ENCODE data around the gene CDH8.
"Not testable (repeated sequence)": the region's sequence is repeated elsewhere in the genome, so short reads cannot be mapped to it uniquely, and the experiment has no call there.

CDH8 gene

DNA sequence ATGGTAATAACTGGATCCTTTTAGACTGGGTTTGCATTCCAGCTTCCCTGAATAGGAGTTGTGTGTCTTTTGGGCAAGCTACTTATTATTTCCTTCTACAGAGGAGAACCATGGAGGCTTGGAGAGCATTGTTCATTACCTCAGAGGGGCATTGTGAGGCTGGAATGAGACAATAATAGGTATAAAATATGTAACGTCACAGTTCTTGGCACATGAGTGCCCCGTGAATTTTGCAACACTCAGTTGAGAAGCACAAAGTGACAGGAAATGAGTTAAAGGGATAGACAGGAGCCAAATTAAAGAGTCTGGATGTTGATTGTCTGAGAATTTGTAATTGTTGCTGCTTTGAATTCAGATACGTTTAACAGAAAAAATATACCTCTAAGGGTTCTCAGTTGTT, 92.2 kb downstream of the CDH8 start:
- DNase-seq: no peak

DNA sequence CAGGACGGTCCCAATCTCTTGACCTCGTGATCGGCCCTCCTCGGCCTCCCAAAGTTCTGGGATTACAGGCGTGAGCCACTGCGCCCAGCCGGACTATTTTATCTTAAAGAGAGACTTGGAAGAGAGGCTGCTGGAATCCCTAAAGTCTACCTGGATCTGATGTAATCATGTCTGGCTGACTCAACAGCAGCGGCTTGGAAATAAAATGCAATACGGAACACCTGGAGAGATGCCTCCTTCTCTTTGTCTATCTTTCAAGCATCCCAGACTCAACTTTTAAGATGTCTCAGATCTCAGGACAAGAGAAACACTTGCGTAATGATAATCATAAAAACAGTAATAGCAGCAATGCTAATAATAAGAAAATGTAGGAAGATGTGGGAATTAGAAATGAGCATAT, 95.6 kb downstream of the CDH8 start:
- DNase-seq: no peak

DNA sequence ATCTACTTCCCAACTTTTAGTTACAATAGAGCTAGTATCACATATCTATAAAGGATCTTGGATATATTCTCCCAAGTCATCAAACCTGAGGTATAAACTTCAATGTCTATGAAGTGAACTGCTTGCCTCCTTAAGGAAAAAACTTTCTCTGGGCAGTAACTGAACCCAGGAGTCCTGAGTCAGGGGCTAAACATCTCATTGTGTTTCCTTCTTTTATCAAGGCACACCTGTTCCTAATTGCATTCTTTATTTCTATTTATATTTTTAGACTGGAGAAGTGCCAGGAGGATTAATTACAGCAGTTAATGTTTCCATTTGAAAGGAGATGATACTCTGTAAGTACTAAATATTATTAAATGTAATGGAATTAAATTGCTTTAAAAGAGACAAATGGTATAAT, 98.6 kb downstream of the CDH8 start:
- DNase-seq: no peak

DNA sequence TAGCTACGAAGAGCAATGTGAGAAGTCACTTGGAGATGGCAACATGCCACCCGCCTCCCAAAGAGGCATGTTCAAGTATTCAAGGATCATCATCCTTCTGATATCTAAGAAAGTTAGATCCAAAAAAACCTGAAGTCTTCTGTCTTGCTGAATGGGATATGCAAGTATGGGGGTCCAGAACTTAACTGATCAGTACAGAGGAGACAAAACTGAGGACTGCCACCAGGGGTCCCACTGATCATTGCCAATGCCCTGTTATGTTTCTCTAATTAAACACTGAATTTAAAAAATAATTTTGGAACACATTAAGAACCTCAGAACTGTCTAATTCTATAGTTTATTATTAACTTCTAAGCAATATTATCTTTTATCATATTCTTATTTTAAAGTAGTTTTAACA, 99.7 kb downstream of the CDH8 start:
- DNase-seq: peak in 8 of 56 donors; percentile 3 to 27 (median 12)

DNA sequence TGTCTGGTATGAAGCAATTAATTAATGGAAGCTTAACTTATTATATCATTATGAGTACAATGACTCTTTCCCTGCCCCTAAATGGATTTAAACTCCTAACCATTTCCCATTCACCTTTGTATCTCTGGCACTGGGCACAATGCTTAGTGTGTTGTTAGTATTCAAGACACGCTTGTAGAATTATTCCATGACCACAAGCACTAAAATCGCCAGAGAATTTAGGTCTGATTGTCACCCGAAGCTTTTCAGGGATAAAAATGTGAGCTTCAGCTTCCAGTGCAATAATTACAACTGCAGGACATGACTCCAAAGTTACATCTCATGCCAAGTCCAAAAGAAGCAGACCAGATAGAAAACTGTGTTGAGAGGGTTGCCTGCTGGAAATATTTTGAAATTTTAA, 101.6 kb downstream of the CDH8 start:
- DNase-seq: no peak

DNA sequence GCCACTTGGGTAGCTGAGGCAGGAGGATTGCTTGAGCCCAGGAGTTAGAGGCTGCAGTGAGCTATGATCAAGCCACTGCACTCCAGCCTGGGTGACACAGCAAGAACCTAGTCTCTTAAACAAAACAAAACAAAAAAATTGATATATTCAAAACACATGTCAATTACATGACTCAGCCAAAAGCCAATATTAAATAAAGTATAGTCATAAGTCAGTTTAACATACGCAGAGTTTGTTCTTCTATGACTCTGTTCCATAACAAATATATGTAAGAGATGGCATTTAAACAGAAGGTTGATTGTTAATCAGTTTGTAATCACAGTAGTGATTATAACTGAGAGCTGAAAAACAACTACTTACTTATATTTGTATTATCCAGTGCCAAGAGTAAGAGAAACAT, 106.5 kb downstream of the CDH8 start:
- no peak for DNase-seq

DNA sequence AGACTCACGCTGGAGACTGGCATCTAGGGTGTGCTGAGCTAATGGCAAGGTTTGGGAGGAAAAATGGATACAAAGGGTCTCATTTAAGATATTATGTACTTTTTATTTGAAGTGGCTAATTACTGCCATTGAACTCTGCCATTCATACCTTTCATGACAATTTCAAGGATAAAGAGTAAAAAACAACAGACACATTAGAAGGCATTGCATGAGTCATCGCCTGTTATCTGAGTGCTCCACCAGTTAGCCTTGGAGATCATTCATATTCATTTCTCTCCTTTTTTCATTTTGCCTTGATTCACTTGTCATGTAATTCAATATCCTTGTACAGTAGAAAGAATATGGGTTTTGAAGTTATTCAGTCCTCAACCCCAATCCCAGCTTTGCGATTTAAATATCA, 109.5 kb downstream of the CDH8 start:
- no peak for DNase-seq

DNA sequence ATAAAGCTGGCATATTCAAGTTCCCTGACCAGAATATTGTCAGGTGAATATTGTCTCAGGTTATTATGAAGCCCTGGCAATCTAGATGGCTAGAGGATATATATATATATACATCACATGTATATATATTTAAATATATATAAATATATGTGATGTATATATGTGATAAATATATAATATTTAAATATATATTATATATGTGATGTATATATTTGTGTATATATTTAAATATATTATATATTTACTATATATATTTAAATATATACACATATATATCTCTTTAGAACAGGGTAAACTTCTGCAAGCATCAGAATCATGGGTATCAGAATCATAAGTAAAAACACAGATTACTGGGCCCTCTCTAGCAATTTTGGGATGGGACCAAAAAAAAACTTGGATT, 112.6 kb downstream of the CDH8 start:
- DNase-seq: no peak

DNA sequence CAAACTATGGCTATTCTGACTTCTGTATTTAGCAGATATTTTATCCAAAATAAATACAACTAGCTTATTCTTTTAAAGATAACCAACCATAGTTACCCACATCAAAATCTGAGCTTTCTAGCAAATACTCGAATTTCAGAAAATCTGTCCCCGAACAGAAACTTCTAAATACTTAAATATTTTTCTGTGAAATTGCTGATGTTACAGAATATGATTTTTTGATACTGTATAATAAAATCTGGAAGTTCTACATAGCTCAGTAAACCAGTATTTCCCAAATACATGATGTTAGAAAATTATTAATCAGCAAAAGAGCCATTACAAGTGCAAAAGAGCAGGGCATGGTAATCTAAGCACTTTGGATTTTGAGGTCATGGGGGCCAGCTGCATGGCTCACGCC, 114.9 kb downstream of the CDH8 start:
- DNase-seq: no peak

DNA sequence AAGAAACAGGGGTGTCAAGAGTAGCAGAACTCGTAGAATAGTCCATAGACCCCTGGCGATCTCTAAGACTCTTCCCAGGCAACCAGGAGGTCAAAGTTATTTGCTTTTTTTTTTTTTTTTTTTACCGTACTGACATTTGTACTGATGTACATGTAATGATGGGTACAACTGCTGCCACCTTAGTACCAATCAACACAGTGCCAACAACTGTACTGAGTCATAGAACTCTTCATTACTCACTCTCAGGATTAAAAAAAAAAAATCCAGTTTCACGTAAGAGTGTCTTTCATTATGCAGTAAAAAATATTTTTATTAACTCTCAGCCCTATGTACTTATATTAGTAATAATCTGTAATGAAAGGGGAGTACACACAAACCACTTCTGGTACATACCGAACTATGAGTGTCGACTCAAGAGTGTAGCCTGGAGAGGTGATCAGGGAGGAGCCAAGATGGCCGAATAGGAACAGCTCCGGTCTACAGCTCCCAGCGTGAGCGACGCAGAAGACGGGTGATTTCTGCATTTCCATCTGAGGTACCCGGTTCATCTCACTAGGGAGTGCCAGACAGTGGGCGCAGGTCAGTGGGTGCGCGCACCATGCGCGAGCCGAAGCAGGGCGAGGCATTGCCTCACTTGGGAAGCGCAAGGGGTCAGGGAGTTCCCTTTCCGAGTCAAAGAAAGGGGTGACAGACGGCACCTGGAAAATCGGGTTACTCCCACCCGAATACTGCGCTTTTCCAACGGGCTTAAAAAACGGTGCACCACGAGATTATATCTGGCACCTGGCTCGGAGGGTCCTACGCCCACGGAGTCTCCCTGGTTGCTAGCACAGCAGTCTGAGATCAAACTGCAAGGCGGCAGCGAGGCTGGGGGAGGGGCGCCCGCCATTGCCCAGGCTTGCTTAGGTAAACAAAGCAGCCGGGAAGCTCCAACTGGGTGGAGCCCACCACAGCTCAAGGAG, 118.1 kb downstream of the CDH8 start:
- DNase-seq: not testable (repeated sequence)

DNA sequence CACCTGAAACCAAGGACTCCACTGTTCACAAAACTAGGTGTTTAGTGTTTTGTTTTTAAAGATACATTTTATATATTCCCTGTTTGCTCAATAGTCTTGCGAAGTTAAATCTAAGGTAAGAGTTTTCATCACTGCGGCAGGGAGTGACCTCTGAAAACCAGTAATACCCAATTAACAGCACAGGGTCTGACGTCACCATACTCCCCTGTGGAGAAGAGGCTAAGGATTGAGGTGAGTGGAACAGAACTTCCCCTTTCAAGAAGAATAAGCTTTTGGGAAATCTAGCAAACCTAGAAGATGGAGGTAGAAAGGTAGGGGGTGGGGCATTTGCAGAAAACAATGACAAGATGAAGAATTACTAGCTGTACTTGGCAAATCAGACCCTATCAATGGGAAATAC, 120.7 kb downstream of the CDH8 start:
- DNase-seq: no peak

DNA sequence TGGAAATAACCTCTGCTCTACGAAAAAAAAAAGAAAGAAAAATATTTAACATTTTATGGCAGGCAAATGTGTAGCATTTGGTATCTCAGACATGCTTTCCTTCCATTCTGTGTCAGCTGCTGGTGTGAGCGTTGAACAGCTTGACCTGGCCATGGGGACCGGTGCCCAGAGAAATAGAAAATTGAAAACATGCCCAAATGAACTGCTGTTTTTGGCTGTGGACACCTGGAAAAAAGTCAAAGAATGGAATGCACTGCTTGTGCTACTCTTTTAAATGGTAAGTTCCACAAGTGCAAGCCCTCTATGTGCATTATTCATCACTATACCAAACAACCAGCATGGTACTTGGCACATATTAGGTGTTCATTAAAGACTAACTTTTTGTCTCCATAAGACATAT, 127.2 kb downstream of the CDH8 start:
- DNase-seq: no peak

DNA sequence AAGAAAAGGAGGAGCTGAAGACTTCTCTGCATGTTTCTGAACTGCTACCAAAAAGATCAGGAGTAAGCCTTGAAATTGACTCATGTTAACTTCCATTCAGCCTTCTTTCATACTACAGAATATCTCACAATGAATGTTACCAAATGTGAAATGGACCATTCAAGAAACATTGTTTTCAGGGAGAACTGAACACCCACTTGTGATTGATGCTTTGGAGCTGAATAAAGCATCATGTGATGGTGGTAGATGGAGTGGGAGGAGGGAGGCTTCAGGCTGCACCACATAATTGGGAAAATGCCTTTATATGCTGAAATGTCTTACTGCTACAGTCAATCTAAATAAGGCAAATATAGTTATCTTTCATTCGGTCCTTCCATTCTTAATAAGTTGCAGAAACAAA, 127.8 kb downstream of the CDH8 start:
- DNase-seq: no peak

DNA sequence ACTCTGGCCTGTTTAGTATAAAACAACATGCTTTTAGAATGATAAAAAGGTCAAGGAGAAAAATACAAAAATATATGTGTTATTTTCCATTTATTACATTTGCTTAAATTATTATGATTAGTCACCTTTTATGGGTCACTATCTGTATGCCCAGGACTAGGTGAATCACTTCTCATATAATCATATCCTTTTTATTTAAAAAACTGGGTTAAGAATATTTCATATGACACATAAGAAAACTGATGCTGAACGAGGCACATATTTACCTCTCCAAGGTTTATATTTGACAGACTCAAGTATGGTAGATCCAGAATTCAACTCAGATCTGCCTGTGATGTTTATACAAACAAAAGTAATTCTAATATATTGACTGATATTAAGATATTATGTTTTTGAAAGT, 134.5 kb downstream of the CDH8 start:
- DNase-seq: no peak

DNA sequence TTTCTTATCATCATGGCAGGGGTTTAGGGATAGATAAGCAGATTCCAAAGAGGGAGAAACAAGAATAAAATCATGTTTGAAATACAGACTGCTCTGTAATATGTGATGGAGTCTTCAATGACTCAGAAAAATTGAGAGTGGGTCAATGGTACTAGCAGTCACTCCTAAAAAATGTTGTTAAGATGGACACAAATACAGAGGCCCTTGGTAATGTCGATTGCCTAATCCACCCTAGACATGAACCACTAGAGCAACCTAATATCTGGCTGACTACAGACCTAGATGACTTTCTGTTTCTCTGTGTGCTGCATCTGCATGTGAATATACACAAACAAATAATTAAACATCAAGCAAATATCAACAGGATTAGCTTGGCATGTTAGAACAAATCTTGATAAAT, 135.8 kb downstream of the CDH8 start:
- no peak for DNase-seq

DNA sequence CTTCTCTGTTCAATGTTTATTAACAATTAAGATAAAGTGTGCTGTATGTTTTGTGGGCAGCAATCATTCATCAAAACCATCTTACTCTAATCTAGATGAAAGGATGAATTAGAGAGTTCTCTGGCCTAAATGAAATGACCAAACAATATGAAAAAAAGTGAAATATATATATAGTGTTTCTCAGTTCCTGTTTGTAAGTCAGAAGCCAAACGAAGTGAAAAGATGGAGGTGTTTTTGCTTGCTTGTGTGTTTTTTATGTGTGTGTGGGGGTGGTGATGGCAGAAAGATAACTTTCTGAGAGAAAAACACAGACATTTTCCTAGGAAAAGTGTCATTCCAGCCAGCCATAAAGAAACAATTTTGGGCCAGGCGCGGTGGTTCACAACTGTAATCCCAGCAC, 138.6 kb downstream of the CDH8 start:
- no peak for DNase-seq

DNA sequence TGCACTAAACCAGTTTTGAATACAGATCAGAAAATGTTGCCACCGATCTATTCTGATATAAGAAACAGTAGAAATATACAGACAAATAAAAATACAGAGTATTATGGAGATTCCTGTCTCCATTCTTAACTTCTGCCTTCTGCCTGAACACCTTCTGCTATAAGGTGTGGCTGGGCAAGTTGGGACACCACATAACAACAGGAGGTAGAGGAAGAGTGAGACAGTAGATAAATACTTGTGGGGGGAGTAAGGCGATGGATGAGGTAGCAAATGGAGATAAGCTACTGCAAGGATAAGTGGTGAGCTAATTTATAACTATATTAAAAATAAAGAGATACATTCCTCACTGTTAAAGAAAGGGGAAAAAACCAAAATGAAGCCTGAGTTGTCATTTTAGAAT, 143.7 kb downstream of the CDH8 start:
- no peak for DNase-seq

DNA sequence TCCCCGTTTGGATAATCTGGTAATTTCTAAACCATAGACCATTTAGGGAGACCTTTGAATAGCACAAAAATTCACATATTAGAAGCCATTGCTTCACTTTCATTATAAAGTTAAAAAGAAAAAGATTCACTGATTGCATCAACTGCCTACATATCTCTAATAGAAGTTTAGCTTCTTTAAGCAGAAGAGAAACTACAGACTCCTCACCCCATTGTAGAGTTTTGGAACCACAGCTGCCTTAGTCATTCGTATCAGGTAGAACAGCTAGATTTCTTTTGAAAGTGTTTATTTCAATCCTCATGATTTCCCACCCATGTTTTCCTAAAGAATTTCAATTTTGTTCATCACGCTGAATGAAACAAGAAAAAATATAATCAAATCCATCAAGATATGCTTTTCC, 144.8 kb downstream of the CDH8 start:
- no peak for DNase-seq

DNA sequence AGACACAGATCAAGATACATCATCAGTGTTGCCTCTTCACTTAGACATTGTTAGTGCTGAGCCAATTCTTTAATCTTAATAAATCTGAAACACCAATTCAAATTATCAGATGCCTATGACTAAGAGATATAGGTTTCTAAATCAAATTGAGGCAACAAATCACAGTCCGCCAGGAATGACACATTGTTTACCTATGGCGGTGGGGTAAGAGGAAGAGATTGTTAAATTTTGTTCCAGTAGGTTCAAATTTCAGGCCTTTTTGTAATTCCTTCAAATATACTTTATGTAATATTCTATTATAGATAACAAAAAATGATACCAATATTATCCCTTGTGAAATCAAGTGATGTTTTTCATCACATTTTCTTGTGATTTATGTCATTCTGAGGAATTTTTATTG, 145.9 kb downstream of the CDH8 start:
- no peak for DNase-seq

DNA sequence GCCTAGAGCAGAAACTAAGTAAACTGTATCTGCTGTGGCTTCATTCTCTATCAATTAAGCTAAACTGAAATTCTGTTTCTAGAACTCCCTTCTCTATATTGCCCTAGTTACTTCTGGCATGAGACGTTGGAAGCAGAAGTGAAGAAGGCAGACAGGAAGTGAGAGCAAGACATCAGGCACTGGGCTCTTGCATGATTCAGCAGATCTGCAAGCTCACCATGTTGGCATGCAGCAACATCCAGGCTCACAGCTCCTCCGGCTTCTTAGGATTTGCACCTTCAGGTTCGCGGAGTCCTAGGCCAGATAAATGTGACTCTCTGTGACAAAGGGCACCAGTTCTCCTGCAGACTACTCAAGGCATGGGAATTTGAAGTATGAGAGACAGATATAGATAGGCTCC, 148.3 kb downstream of the CDH8 start:
- DNase-seq: peak in 9 of 56 donors; percentile 2 to 30 (median 6)

DNA sequence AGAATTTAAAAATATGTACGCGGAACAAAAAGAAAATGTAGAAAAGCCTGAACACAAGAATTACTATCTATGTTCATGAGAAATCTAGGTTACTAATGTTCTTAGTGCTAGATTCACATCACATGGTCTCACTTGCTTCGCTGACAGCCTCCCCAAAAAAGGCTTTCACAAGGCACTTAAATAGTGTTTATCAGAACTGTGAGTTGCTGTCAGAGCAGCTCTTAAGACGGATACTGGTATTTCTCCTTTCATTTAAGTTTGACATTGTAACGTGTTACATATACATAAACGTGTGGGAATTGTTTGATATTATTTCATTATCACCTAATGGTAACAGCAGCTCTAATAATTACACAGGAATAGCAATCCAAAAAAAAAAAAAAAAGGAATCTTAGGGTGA, 150.9 kb downstream of the CDH8 start:
- DNase-seq: no peak

DNA sequence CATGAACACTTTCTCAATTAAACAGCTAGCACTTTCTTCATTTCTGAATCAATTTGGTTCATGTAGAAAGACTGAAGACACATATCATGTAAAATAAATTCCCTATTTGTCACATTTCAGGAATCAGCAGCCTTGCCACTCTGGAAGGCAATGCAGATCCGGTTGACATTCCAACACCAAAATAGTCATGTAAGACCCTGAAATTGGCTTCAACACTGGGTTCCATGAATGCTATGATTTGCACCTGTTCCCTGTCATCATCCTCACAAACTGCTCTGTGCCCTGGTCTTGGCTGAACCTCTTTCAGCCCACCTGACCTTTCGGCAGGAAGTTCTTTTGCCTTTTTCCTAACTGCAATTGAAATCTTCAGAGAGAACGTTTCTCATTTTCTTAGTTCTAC, 156.9 kb downstream of the CDH8 start:
- DNase-seq: no peak

DNA sequence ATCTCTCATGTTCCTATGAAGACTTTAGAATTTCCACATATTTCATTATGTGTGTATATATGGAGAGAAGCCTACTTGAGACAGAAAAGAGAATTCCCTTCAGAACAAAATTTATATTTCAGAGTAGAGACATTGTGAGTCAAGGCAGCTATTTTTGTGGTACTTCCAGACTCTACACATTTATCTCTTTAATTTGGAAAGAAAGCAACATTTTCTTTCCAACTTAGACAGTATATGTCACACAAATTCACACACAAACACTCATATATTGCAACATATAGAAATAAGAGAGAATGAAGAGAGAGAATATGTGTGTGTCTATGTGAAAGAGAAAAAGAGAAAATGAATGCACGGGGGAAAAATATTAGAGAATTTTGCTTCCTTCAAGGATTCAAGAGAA, 158.8 kb downstream of the CDH8 start:
- DNase-seq: no peak

DNA sequence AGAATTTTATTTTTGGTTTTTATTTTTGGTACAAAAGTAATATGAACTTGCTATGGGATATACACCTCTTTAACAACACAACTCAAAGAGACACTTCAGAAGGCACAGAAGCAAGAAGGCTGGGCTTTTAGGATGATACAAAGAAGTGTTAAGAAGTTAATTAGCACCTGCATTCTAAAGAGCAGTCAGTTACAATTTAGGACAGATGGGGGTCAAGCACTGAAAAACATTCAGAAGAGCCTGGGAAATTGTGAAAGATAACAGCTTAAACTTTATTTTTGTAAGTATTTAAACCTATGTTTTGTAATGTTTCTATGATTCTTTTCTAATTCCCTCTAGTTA, 163.5 kb downstream of the CDH8 start:
- no peak for DNase-seq

Measured in nucleus accumbens (tissue), 56 donors.